Stimulated activated CD4-positive, alpha-beta T cell treated with anti-CD3 and anti-CD28 coated beads, Interleukin-4, amount 100 ng/mL, for 48 hours (primary cell): ENCODE results near the gene DHTKD1.
"Not testable (repeated sequence)": the region's sequence is repeated elsewhere in the genome, so short reads cannot be mapped to it uniquely, and the experiment has no call there.

ENCODE experiments used
- DNase-seq, 2 donors: peaks; one replicate each; pipeline ENCODE4 v3.0.0-alpha.2; 2020; ENCODE audit warnings: low read depth in 2 of 2

DHTKD1 gene

GRCh38 chr10:12062754-12063482 lies 5.8 kb upstream of the DHTKD1 start:
- no peak for DNase-seq

GRCh38 chr10:12063483-12063818 lies 5.3 kb upstream of the DHTKD1 start:
- DNase-seq, result no peak

- DNase-seq, result no peak
Measured at GRCh38 chr10:12067336-12067735, 1.4 kb upstream of the DHTKD1 start.

- not testable (repeated sequence) for DNase-seq
Measured at GRCh38 chr10:12071441-12071840, 2.7 kb downstream of the DHTKD1 start.

GRCh38 chr10:12073526-12073925 lies 4.8 kb downstream of the DHTKD1 start:
- no peak for DNase-seq

- no peak for DNase-seq
Measured at GRCh38 chr10:12077580-12078180, 8.9 kb downstream of the DHTKD1 start.

- DNase-seq, result no peak
Measured at GRCh38 chr10:12081470-12081869, 12.7 kb downstream of the DHTKD1 start.

GRCh38 chr10:12081879-12082557 lies 13.3 kb downstream of the DHTKD1 start:
- DNase-seq, result no peak

GRCh38 chr10:12088919-12089318 lies 20.2 kb downstream of the DHTKD1 start:
- no peak for DNase-seq

- no peak for DNase-seq
Measured at GRCh38 chr10:12091421-12091820, 22.7 kb downstream of the DHTKD1 start.

GRCh38 chr10:12097361-12097760 lies 28.6 kb downstream of the DHTKD1 start:
- DNase-seq, result not testable (repeated sequence)

GRCh38 chr10:12097791-12098190 lies 29.0 kb downstream of the DHTKD1 start:
- DNase-seq, result no peak

GRCh38 chr10:12098966-12099365 lies 30.2 kb downstream of the DHTKD1 start:
- no peak for DNase-seq

GRCh38 chr10:12103802-12104201 lies 35.0 kb downstream of the DHTKD1 start:
- DNase-seq, result no peak

- DNase-seq, result no peak
Measured at GRCh38 chr10:12107781-12108180, 39.0 kb downstream of the DHTKD1 start.

- no peak for DNase-seq
Measured at GRCh38 chr10:12109286-12109685, 40.5 kb downstream of the DHTKD1 start.

GRCh38 chr10:12111528-12111927 lies 42.8 kb downstream of the DHTKD1 start:
- DNase-seq, result no peak

GRCh38 chr10:12113627-12114026 lies 44.9 kb downstream of the DHTKD1 start:
- DNase-seq, result no peak

GRCh38 chr10:12121673-12122072 lies 52.9 kb downstream of the DHTKD1 start:
- DNase-seq, result no peak

- peak; percentile 98 to 99 for DNase-seq
Measured at GRCh38 chr10:12129222-12130111, 60.7 kb downstream of the DHTKD1 start, which contains the start of gene SEC61A2. TSS of gene SEC61A2 (plus strand) at chr10:12129677. CDS start at chr10:12129788, 111 bp downstream.

GRCh38 chr10:12130237-12130872 lies 61.6 kb downstream of the DHTKD1 start:
- DNase-seq, result no peak
